ENCODE measurements around the gene ASB10.

ASB10 gene

GRCh38 chr7:151135866-151136843 lies 50.9 kb downstream of the ASB10 start:
- peak in 1 of 5 experiments; percentile 1 for DNase-seq

DNA sequence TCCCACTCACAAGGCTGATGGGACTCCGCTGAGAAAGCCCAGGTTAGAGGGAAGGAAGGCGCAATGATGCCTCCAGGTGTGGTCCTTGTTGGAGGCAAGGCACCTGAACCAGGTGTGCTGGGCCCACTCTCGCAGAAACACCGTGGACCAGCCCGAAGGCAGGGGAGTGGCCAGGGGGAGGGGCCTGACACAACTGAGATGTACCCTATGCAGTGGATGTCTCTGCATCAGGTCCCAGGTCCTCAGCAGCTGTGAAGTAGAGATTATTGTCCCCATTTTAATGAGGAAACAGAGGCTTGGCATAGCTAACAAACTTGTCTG lies 51.6 kb downstream of the ASB10 start:
- DNase-seq = peak in 1 of 5 experiments; percentile 1

DNA sequence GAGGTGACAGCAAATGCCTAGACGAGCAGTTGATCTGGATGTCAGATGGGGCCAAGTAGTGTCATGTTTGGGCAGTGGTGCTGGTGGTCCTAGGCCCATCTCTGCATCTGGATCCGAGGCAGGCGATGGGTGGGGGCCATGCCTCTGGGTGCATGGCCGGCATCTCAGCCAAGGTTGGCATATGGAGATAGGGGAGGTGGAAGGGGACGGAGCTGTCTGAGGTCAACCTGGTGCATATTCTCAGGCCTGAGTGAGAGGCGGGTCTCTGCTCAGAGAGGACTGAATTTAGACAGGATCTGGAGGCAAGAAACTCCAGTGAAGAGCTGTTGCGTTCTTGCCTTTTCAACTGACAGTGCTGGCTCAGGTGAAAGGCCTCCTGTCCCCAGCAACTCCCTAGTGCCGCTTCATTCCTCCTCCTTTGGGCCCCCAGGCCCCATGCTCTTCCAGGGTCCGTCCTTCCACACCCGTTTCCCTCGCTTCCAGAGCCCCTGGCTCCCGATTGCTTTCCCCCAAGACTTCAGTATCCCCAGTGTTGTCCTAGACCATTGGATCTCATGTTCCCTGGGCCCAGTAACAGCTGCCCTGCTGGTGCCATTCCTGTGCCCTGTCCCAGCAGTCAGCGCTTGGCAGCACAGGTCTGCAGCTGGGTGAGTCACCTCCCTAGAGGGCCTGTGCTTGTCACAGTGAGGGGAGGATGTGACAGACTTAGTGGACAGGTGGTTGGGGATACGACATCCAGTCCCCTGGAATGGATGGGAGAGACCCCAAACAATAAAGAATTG lies 52.1 kb downstream of the ASB10 start:
- DNase-seq = peak in 1 of 5 experiments; percentile 1

DNA sequence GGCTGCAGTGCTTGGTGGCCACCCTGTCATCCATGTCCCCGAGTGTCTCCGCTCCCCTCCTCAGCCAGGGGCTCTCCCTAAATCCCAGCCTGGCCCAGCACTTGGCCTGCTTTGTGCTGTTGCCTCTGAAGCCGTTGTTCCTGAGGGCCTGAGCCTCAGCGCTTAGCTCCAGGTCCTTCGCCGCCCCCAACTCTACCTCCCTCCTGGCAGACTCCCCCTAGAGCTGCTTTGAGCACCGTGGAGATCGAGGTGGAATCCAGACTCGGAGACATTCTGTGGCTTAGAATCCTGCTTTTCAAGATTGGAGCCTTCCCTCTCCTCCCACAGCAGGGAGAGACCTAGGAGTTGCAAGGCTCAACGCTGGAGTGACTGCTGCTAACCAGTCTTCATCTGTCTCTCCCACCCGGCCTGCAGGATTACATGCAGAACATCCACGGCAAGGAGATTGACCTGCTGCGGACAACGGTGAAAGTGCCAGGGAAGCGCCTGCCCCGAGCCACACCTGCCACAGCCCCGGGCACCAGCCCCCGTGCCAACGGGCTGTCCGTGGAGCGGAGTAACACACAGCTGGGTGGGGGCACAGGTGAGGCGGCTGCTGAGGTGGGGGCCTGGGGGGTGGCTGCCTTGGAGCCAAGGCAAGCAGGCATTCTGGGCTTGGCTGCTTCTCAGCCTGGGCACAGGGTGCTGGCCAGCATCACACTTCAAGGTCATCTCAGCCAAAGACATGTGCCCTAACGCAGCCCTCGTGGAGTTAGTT lies 52.9 kb downstream of the ASB10 start:
- peak in 1 of 5 experiments; percentile 1 for DNase-seq

DNA sequence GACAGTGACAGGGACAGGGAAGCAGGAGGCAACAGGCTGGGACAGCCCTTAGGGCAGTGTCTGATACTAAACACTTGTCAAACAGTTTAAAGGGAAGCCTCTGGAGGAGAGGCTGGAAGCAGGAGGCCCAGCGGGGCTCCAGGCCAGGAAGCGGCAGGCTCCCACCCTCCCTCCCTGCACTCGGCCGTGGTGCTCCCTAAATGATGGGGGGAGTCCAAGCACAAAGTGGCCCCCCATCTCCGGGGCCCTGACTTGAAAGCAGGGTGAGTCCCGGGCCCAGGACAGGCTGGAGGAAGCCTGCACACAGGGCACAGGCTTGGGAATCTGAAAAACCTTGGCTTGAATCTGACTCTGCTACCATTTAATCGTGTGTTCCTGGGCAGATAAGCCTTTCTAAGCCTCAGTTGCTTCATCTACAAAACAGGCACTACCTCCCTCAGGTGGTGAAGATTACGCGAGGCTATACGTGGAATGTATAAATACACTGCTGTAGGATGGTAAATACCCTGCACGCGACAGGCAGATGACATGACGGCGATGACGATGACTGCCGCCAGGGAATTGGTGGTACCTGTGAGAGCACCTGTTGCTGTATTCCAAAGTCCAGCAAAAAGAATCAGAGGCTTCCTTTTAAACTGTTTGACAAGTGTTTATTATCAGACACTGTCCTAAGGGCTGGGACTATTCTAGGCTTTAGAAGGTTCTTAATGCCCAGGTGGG lies 53.6 kb downstream of the ASB10 start:
- no peak for DNase-seq

- DNase-seq = no peak
Measured at GRCh38 chr7:151132461-151133205, 54.4 kb downstream of the ASB10 start.

GRCh38 chr7:151131592-151132293 lies 55.3 kb downstream of the ASB10 start:
- no peak for DNase-seq

DNA sequence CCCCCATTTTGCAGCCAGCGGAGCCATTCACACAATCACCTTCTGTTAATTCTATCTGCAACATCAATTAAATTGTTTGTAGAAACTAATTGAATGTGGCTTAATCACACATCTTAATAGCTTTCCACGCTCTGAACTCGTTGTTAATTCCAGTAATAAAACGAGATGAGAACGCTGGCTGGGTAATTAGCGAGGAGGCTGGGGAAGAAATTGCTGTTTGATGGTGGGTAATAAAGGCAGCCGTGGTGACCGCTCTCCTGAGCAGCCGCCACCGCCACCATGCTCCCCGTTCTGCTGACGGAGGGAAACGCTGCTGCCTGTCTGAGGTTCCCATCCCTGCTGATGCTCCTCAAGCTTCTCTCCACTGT lies 55.8 kb downstream of the ASB10 start:
- no peak for DNase-seq

GRCh38 chr7:151130741-151131157 lies 56.3 kb downstream of the ASB10 start:
- DNase-seq = no peak

GRCh38 chr7:151129960-151130591 lies 57.0 kb downstream of the ASB10 start:
- no peak for DNase-seq

DNA sequence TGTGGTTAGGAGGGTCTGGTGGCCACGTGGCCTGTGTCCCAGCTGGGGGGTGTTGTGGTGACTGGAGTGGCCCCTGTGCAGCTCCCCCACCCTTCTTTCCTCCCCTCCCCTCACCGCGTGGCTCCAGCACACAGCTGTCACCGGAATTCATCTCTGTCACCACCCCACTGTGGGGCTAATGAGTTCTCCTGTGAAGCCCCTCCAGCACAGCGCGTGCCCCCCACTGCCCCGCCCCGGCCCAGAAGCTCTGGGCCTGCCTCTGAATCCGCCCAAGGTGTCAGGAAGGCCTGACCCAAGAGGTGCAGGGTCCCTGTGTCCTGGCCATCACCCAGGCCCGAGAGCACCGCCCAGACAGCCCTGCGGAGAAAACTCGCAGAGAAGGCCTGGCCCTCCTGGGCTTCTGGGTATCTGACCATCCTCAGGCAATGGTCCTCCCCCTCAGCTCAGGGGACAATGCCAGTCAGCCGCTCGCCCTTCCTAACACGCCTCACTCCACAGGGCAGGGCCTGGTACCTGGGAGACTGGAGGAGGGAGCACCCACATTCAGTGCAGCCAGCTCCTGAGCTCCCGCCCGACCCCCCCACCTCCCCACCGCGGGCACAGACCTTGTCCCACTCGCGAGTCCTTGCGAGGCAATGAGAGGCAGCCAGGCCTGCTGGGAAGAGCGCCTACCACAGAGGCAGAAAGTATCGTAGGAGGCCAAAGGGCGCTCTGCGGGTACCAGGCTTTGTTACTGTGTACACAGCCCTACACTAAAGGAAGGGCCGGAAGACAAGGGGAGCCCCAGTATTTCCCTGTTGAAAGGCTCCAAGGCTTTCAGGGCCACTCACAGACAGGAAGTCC lies 57.7 kb downstream of the ASB10 start:
- DNase-seq = no peak

DNA sequence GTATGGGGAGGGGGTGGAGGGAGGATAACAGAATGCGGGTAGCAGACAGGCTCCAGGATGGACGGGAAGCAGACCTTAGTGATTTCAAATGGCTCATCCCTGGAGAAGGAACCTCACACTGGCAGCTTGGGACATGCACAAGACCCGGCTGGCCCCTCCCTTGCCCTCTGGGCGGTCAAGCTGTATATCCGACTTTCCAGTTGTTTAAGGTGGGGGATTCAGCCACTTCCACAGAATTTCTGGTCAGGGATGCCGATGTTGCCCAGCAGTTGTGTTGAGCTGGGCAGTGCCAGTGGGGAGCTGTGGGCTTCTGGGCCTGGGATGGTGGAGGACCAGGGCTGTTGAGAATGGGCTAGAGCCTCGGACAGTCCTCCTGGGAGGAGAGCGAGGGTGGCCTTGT lies 58.3 kb downstream of the ASB10 start:
- DNase-seq = no peak

- DNase-seq = no peak
Measured at GRCh38 chr7:151128144-151128543, 58.9 kb downstream of the ASB10 start.

- no peak for DNase-seq
Measured at GRCh38 chr7:151126491-151127137, 60.4 kb downstream of the ASB10 start.

DNA sequence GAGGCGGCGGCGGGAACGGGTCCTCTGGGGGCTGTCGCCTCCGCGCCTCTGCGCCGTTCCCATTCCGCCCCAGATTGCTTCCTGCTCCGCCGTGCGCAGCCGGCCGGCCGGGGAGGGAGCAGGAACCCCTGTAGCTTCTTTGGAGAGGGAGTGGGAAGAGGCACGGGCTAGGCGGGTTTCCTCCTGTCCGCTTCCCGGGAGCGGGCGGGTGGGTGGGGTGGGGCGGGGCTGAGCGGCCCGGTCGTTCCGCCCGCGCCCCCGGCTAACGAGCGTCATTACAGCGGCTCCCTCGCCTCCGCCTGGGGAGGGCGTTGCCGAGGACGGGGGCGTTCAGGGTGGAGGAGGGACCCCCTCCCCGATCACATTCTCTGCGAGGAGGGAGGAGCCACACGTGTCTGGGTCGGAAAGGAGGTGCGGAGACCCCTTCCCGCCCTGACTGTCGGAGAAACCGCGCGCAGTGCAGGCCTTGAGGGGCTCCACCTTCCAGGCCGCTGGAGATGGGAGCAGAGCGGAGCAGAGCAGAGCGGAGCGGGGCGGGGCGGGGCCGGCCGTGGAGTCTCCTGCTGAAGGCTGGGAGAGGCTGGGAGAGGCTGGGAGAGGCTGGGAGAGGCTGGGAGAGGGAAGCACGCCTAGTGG lies 61.1 kb downstream of the ASB10 start:
- no peak for DNase-seq
